ENCODE data around the gene ALDH9A1. TPM values are rescaled to one million over a fixed set of nuclear protein-coding genes. Genes with fewer than 3 reads are reported as not detected.
"Not testable (repeated sequence)": the region's sequence is repeated elsewhere in the genome, so short reads cannot be mapped to it uniquely, and the experiment has no call there.

The ALDH9A1 gene
- polyA plus RNA-seq, 2 of the 4 experiments (the other 2 are of a cell fraction), result 40.5 to 77.1 TPM

GRCh38 chr1:165662186-165662585, 36.2 kb downstream of the ALDH9A1 start:
- Histone ChIP-seq H3K9me3 (no peaks in the 10 kb centered on the region), H3K27ac (no peak overlapping the region), H3K4me3 (no peak overlapping the region), H3K4me1 (no peaks in the 10 kb centered on the region; the same call in 2 of the 3 replicates), H3K4me2 (no peak overlapping the region)
- CTCF ChIA-PET, result interaction anchor here (1.5 kb wide), 1 partner anchor 60 kb away, joined by 3 read pairs; no protein-coding TSS in a partner anchor
- POLR2A ChIA-PET, result no interaction called here
- ATAC-seq (no peak), FAIRE-seq (no peak), DNase-seq (ENCODE audit: low read depth in 1 of 2, low spot score in 1 of 2) (no peak)
- 97% methylated on average over 3 of the region's 3 CpGs for WGBS (ENCODE audit: missing lambda C conversion rate)
- TF ChIP-seq TP53 (CRISPR knock-in tag; IDR thresholded peaks at IDR 0.05) (no peak), MAFK (IDR thresholded peaks at IDR 0.05; ENCODE audit: partially characterized antibody) (peak; percentile 71)

- Histone ChIP-seq H3K27ac (no peak overlapping the region), H3K4me1 (no peaks in the 10 kb centered on the region; the same call in 2 of the 3 replicates), H3K9me3 (no peaks in the 10 kb centered on the region), H3K4me2 (no peak overlapping the region), H3K4me3 (no peak overlapping the region)
- ChIA-PET POLR2A (no interaction called here), CTCF (interaction anchor here (1.5 kb wide), 1 partner anchor 60 kb away, joined by 3 read pairs; no protein-coding TSS in a partner anchor)
- WGBS (ENCODE audit: missing lambda C conversion rate), result 89% methylated on average over 2 of the region's 2 CpGs
- FAIRE-seq (no peak), DNase-seq (ENCODE audit: low read depth in 1 of 2, low spot score in 1 of 2) (no peak), ATAC-seq (no peak)
- no peak for TF ChIP-seq KDM5A (IDR thresholded peaks at IDR 0.05)
- TF ChIP-seq, protein P1, sequence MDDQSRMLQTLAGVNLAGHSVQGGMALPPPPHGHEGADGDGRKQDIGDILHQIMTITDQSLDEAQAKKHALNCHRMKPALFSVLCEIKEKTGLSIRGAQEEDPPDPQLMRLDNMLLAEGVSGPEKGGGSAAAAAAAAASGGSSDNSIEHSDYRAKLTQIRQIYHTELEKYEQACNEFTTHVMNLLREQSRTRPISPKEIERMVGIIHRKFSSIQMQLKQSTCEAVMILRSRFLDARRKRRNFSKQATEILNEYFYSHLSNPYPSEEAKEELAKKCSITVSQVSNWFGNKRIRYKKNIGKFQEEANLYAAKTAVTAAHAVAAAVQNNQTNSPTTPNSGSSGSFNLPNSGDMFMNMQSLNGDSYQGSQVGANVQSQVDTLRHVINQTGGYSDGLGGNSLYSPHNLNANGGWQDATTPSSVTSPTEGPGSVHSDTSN (IDR thresholded peaks at IDR 0.05), result no peak
- TF ChIP-seq GATA3 (IDR thresholded peaks at IDR 0.05; ENCODE audit: borderline replicate concordance), result no peak
- TF ChIP-seq BCL3 (IDR thresholded peaks at IDR 0.05), result no peak
- TF ChIP-seq HDAC2 (IDR thresholded peaks at IDR 0.05), result no peak
- TF ChIP-seq RFX5 (IDR thresholded peaks at IDR 0.05), result no peak
- TF ChIP-seq, protein P2, sequence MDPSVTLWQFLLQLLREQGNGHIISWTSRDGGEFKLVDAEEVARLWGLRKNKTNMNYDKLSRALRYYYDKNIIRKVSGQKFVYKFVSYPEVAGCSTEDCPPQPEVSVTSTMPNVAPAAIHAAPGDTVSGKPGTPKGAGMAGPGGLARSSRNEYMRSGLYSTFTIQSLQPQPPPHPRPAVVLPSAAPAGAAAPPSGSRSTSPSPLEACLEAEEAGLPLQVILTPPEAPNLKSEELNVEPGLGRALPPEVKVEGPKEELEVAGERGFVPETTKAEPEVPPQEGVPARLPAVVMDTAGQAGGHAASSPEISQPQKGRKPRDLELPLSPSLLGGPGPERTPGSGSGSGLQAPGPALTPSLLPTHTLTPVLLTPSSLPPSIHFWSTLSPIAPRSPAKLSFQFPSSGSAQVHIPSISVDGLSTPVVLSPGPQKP (IDR thresholded peaks at IDR 0.05; ENCODE audit: low read depth, low read length), result no peak
- no peak for TF ChIP-seq CBX8 (IDR thresholded peaks at IDR 0.05)
These were observed 36.7 kb downstream of the ALDH9A1 start for GRCh38 chr1:165661703-165662102.

- FAIRE-seq (no peak), DNase-seq (ENCODE audit: low read depth in 1 of 2, low spot score in 1 of 2) (no peak), ATAC-seq (no peak)
- H3K4me3 ChIP-seq, result no peak overlapping the region
- H3K9me3 ChIP-seq, result no peaks in the 10 kb centered on the region
- H3K4me1 ChIP-seq, result no peaks in the 10 kb centered on the region
- ChIA-PET POLR2A (no interaction called here), CTCF (no interaction called here)
- H3K4me2 ChIP-seq, result no peak overlapping the region
- no peak for TF ChIP-seq TP53 (CRISPR knock-in tag; IDR thresholded peaks at IDR 0.05)
- no peak for TF ChIP-seq POLR2AphosphoS2 (conservative IDR thresholded peaks at IDR 0.05; ENCODE audit: low read length)
- no peak for TF ChIP-seq RNF2 (IDR thresholded peaks at IDR 0.05; ENCODE audit: borderline replicate concordance, low read depth)
- no peak for TF ChIP-seq CBX8 (IDR thresholded peaks at IDR 0.05)
- TF ChIP-seq, protein P3, sequence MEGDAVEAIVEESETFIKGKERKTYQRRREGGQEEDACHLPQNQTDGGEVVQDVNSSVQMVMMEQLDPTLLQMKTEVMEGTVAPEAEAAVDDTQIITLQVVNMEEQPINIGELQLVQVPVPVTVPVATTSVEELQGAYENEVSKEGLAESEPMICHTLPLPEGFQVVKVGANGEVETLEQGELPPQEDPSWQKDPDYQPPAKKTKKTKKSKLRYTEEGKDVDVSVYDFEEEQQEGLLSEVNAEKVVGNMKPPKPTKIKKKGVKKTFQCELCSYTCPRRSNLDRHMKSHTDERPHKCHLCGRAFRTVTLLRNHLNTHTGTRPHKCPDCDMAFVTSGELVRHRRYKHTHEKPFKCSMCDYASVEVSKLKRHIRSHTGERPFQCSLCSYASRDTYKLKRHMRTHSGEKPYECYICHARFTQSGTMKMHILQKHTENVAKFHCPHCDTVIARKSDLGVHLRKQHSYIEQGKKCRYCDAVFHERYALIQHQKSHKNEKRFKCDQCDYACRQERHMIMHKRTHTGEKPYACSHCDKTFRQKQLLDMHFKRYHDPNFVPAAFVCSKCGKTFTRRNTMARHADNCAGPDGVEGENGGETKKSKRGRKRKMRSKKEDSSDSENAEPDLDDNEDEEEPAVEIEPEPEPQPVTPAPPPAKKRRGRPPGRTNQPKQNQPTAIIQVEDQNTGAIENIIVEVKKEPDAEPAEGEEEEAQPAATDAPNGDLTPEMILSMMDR (IDR thresholded peaks at IDR 0.05), result no peak
- no peak for TF ChIP-seq USF2 (IDR thresholded peaks at IDR 0.05)
- TF ChIP-seq CEBPB (IDR thresholded peaks at IDR 0.05), result no peak
- TF ChIP-seq JUNB (IDR thresholded peaks at IDR 0.05), result no peak
- no peak for TF ChIP-seq RAD21 (conservative IDR thresholded peaks at IDR 0.05 in 1 of 2, IDR thresholded peaks at IDR 0.05 in 1 of 2)
- no peak for TF ChIP-seq ESRRA (IDR thresholded peaks at IDR 0.05; ENCODE audit: borderline replicate concordance, low read length)
- H3K27ac ChIP-seq, result no peak overlapping the region
- WGBS (ENCODE audit: missing lambda C conversion rate), result 85% methylated on average over 3 of the region's 3 CpGs
These were observed 38.8 kb downstream of the ALDH9A1 start for GRCh38 chr1:165659581-165659895.

- POLR2A ChIA-PET, result not testable (repeated sequence)
- CTCF ChIA-PET, result interaction anchor here (1.4 kb wide), 1 partner anchor 9 kb away, joined by 5 read pairs; no protein-coding TSS in a partner anchor
These were observed 39.4 kb downstream of the ALDH9A1 start for GRCh38 chr1:165658766-165659580.

More at GRCh38 chr1:165658766-165659580, 39.4 kb downstream of the ALDH9A1 start:
- 94% methylated on average over 9 of the region's 9 CpGs for WGBS (ENCODE audit: missing lambda C conversion rate)
- not testable (repeated sequence) for H3K9me3 ChIP-seq; H3K4me1 ChIP-seq; DNase-seq (ENCODE audit: low read depth in 1 of 2, low spot score in 1 of 2); H3K27ac ChIP-seq; FAIRE-seq; H3K4me2 ChIP-seq; ATAC-seq; H3K4me3 ChIP-seq
